Caki2 (cell line): Measurements from ENCODE around the gene TAX1BP3. TPM values are rescaled to one million over a fixed set of nuclear protein-coding genes. Genes with fewer than 3 reads are reported as not detected.

ENCODE experiments used
- DNase-seq: peaks from one replicate; pipeline ENCODE4 v3.0.0-alpha.2; 2015; ENCODE audit warnings: low read depth
- in situ Hi-C: cut with HindIII; loops from 2 replicates; pipeline ENCODE4 v1.10.0; 2016; ENCODE audit warnings: low sequenced_read_pairs, low pct_unique_long_range_greater_than_20kb, mixed read lengths
- total RNA-seq: library from RNA; depleted of rRNA; stranded (reverse); fragments of >200 nt; shearing (Covaris generic); gene quantifications from 2 replicates; pipeline ENCODE4 v1.2.3, GENCODE V29; 2014; ENCODE audit warnings: low replicate concordance

Gene TAX1BP3
- total RNA-seq, 1 experiment from 2014 or later = 136 TPM

- no peak for DNase-seq
- in situ Hi-C loops = no loop called here
Observed at GRCh38 chr17:3666516-3666915, 1.9 kb downstream of the TAX1BP3 start.

- no peak for DNase-seq
- in situ Hi-C loops = no loop called here
Observed at GRCh38 chr17:3665834-3666233, 2.5 kb downstream of the TAX1BP3 start.

- no peak for DNase-seq
- in situ Hi-C loops = no loop called here
Observed at GRCh38 chr17:3663102-3664011, 5.0 kb downstream of the TAX1BP3 start.

- in situ Hi-C loops = no loop called here
- DNase-seq = no peak
Observed at GRCh38 chr17:3660311-3660891, 8.0 kb downstream of the TAX1BP3 start.

- in situ Hi-C loops = no loop called here
Observed at GRCh38 chr17:3659541-3660111, 8.8 kb downstream of the TAX1BP3 start.

GRCh38 chr17:3658784-3659449 lies 9.5 kb downstream of the TAX1BP3 start:
- DNase-seq = no peak
- in situ Hi-C loops = no loop called here

More at GRCh38 chr17:3659541-3660111, 8.8 kb downstream of the TAX1BP3 start:
- peak; percentile 45 for DNase-seq

GRCh38 chr17:3657874-3658783 lies 10.2 kb downstream of the TAX1BP3 start:
- no peak for DNase-seq
- in situ Hi-C loops = no loop called here

GRCh38 chr17:3657588-3657869 lies 10.8 kb downstream of the TAX1BP3 start:
- in situ Hi-C loops = no loop called here
- DNase-seq = no peak

- in situ Hi-C loops = no loop called here
Observed at GRCh38 chr17:3656755-3657587, 11.4 kb downstream of the TAX1BP3 start.

GRCh38 chr17:3656353-3656752 lies 12.0 kb downstream of the TAX1BP3 start:
- DNase-seq = no peak
- in situ Hi-C loops = no loop called here

More at GRCh38 chr17:3656755-3657587, 11.4 kb downstream of the TAX1BP3 start:
- no peak for DNase-seq

- DNase-seq = no peak
- in situ Hi-C loops = no loop called here
Observed at GRCh38 chr17:3655766-3656165, 12.6 kb downstream of the TAX1BP3 start.

GRCh38 chr17:3647769-3648555 lies 20.4 kb downstream of the TAX1BP3 start:
- in situ Hi-C loops = no loop called here
- DNase-seq = peak; percentile 22

GRCh38 chr17:3647251-3647650 lies 21.1 kb downstream of the TAX1BP3 start:
- in situ Hi-C loops = no loop called here
- no peak for DNase-seq

- no peak for DNase-seq
- in situ Hi-C loops = no loop called here
Observed at GRCh38 chr17:3645310-3645709, 23.1 kb downstream of the TAX1BP3 start.

GRCh38 chr17:3643889-3644349 lies 24.5 kb downstream of the TAX1BP3 start:
- in situ Hi-C loops = no loop called here

GRCh38 chr17:3641717-3642486 lies 26.5 kb downstream of the TAX1BP3 start:
- DNase-seq = peak; percentile 70
- in situ Hi-C loops = no loop called here

More at GRCh38 chr17:3643889-3644349, 24.5 kb downstream of the TAX1BP3 start:
- DNase-seq = no peak
